Transverse colon (tissue), 4 donors: ENCODE measurements around the gene ZNF446. TPM values are rescaled to one million over a fixed set of nuclear protein-coding genes. Genes with fewer than 3 reads are reported as not detected.

ENCODE experiments used
- DNase-seq: peaks from one replicate; pipeline ENCODE4 v3.0.0-alpha.2; 2019
- H3K27ac ChIP-seq, 4 donors: fragments of 200-600 bp; sonication (generic); 2 replicates each; pipeline ENCODE4 v1.5.1; 2016 to 2018; ENCODE audit warnings: inconsistent platforms in 4 of 4
- H3K27me3 ChIP-seq: fragments of 200-600 bp; sonication (generic); 2 replicates; pipeline ENCODE4 v1.5.1; 2017; ENCODE audit warnings: inconsistent platforms
- H3K36me3 ChIP-seq, 4 donors: fragments of 200-600 bp; sonication (generic); 2 replicates each; pipeline ENCODE4 v1.5.1; 2017 to 2019; ENCODE audit warnings: inconsistent platforms in 4 of 4
- H3K4me1 ChIP-seq, 4 donors: fragments of 200-600 bp; sonication (generic); 2 replicates each; pipeline ENCODE4 v1.5.1; 2017 to 2020; ENCODE audit warnings: inconsistent platforms in 4 of 4
- H3K4me3 ChIP-seq, 4 donors: fragments of 200-600 bp; sonication (generic); 1 replicate in 1 of 4; 2 replicates in 3 of 4; pipeline versions ENCODE4 v1.5.1 to v1.6.1; 2017 to 2019; ENCODE audit warnings: inconsistent platforms in 4 of 4
- H3K9me3 ChIP-seq, 2 donors: fragments of 200-600 bp; sonication (generic); 2 replicates each; pipeline ENCODE4 v1.5.1; 2017 to 2019; ENCODE audit warnings: inconsistent platforms in 2 of 2
- CTCF ChIP-seq, 5 experiments: fragments of 200-600 bp in 3 of 5; fragments of 450-650 bp in 2 of 5; sonication (generic) in 3 of 5; IDR thresholded peaks; 1 replicate in 2 of 5; 2 replicates in 3 of 5; pipeline ENCODE4 v1.5.1; 2016 to 2017; ENCODE audit warnings: antibody characterized with exemption in 5 of 5, inconsistent platforms in 3 of 5, mild to moderate bottlenecking in 2 of 5, moderate library complexity in 1 of 5
- EP300 ChIP-seq: sonication (generic); formaldehyde crosslinking; IDR thresholded peaks from one replicate; pipeline ENCODE4 v1.6.1; 2017; ENCODE audit warnings: antibody characterized with exemption, low read depth
- POLR2A ChIP-seq: fragments of 450-650 bp; IDR thresholded peaks from one replicate; pipeline ENCODE4 v1.6.1; 2016; ENCODE audit warnings: antibody characterized with exemption, mild to moderate bottlenecking, moderate library complexity
- POLR2AphosphoS5 ChIP-seq, 3 donors: sonication (generic); formaldehyde crosslinking; IDR thresholded peaks; one replicate each; pipeline ENCODE4 v1.6.1; 2016; ENCODE audit warnings: antibody characterized with exemption in 3 of 3
- WGBS, 2 donors: methylation state at CpG; one replicate each; pipeline ENCODE4 v1.1.5; 2018; ENCODE audit warnings: low coverage in 1 of 2; 5-methylcytosine and 5-hydroxymethylcytosine counted together
- in situ Hi-C, 4 donors: fragments of 200-750 bp; cut with MboI; loops; one replicate each; pipeline versions ENCODE4 v1.15.0 to v1.15.1; 2017; ENCODE audit warnings: low sequenced_read_pairs in 3 of 4, low pct_ligation_motif_present in 1 of 4, low pct_unique_long_range_greater_than_20kb in 1 of 4
- intact Hi-C: fragments of 100-400 bp; cut with DNase I; formaldehyde crosslinking; loops from one replicate; pipeline ENCODE4 v1.15.1; 2023; ENCODE audit warnings: low total_unique reads
- total RNA-seq, 4 donors: library from RNA; depleted of rRNA; stranded (reverse); fragments of >200 nt; gene quantifications; one replicate each; pipeline ENCODE4 v1.1.0, GENCODE V29; 2016

ZNF446 gene
- total RNA-seq, 4 donors from 2014 or later, result 2.8 to 54.6 (median 18.1) TPM

GRCh38 chr19:58476498-58477015 lies 405 bp downstream of the ZNF446 start:
- Histone ChIP-seq H3K9me3 (no peaks in the 10 kb centered on the region), H3K4me1 (peaks cover 13 to 19% (median 16%) of the 10 kb centered on the region in 4 donors), H3K27me3 (no peaks in the 10 kb centered on the region), H3K4me3 (peak overlapping the region; percentile 54 to 75 (median 64)), H3K36me3 (peaks cover 0 to 10% (median 5%) of the 10 kb centered on the region in 4 donors), H3K27ac (peak overlapping the region; percentile 88 to 92 (median 90))
- intact Hi-C loops (no loop called here), in situ Hi-C loops (no loop called here)
- WGBS, 2 donors, result 2 to 5% methylated on average over 9 to 27 of the region's 27 CpGs
- DNase-seq, result no peak
- TF ChIP-seq POLR2A (no peak), EP300 (no peak), POLR2AphosphoS5 (IDR thresholded peaks at IDR 0.05) (no peak), CTCF (IDR thresholded peaks at IDR 0.05) (no peak)

GRCh38 chr19:58477130-58477529 lies 978 bp downstream of the ZNF446 start:
- peak overlapping the region; percentile 88 to 92 (median 90) for H3K27ac ChIP-seq
- intact Hi-C loops (no loop called here), in situ Hi-C loops (no loop called here)
- no peaks in the 10 kb centered on the region for H3K9me3 ChIP-seq
- H3K36me3 ChIP-seq, result peaks cover 0 to 4% (median under 1%) of the 10 kb centered on the region in 4 donors
- 92% methylated on average over 15 of the region's 15 CpGs; no CpG with 5 or more reads in 1 of the 2 donors for WGBS, 2 donors
- TF ChIP-seq CTCF (IDR thresholded peaks at IDR 0.05) (no peak), POLR2A (no peak), EP300 (no peak), POLR2AphosphoS5 (IDR thresholded peaks at IDR 0.05) (no peak)
- no peaks in the 10 kb centered on the region for H3K27me3 ChIP-seq
- H3K4me1 ChIP-seq, result peaks cover 13 to 19% (median 16%) of the 10 kb centered on the region in 4 donors
- DNase-seq, result no peak
- no peak overlapping the region for H3K4me3 ChIP-seq

- intact Hi-C loops (no loop called here), in situ Hi-C loops (no loop called here)
- Histone ChIP-seq H3K27ac (no peak overlapping the region), H3K36me3 (no peaks in the 10 kb centered on the region), H3K4me3 (no peak overlapping the region), H3K27me3 (no peaks in the 10 kb centered on the region), H3K4me1 (peaks cover 13 to 19% (median 16%) of the 10 kb centered on the region in 4 donors), H3K9me3 (no peaks in the 10 kb centered on the region)
- TF ChIP-seq CTCF (IDR thresholded peaks at IDR 0.05), result no peak
- TF ChIP-seq EP300, result no peak
- TF ChIP-seq POLR2A, result no peak
- no peak for TF ChIP-seq POLR2AphosphoS5 (IDR thresholded peaks at IDR 0.05)
- DNase-seq, result no peak
- WGBS, 2 donors, result 100% methylated on average over 1 of the region's 1 CpG; no CpG with 5 or more reads in 1 of the 2 donors
Measured at GRCh38 chr19:58477871-58478270, 1.7 kb downstream of the ZNF446 start.

- 92% methylated on average over 7 of the region's 7 CpGs; no CpG with 5 or more reads in 1 of the 2 donors for WGBS, 2 donors
- Histone ChIP-seq H3K27me3 (no peaks in the 10 kb centered on the region), H3K4me1 (peaks cover 13 to 19% (median 16%) of the 10 kb centered on the region in 4 donors), H3K36me3 (no peaks in the 10 kb centered on the region), H3K4me3 (no peak overlapping the region), H3K9me3 (no peaks in the 10 kb centered on the region), H3K27ac (no peak overlapping the region)
- intact Hi-C loops (no loop called here), in situ Hi-C loops (no loop called here)
- no peak for DNase-seq
- TF ChIP-seq POLR2A (no peak), EP300 (no peak), POLR2AphosphoS5 (IDR thresholded peaks at IDR 0.05) (no peak), CTCF (IDR thresholded peaks at IDR 0.05) (no peak)
Measured at GRCh38 chr19:58479303-58479702, 3.2 kb downstream of the ZNF446 start.
